OCI-LY3 (cell line): ENCODE data around the gene NLRC4.

Source experiments
- H2AFZ ChIP-seq: fragments of 200-600, 300-600 bp; shearing (Covaris generic); 2 replicates; pipeline ENCODE4 v1.6.0; 2014; ENCODE audit warnings: antibody characterized with exemption, low read depth, low read length
- H3K27ac ChIP-seq: fragments of 200-600, 300-600 bp; sonication (generic); 2 replicates; pipeline ENCODE4 v1.5.1; 2014; ENCODE audit warnings: mild to moderate bottlenecking, low read length, moderate library complexity, mixed read lengths
- H3K27me3 ChIP-seq: fragments of 200-600, 300-600 bp; sonication (generic); 2 replicates; pipeline ENCODE4 v1.6.1; 2014; ENCODE audit warnings: low read depth, low read length, mixed read lengths
- H3K36me3 ChIP-seq: fragments of 200-600, 300-600 bp; sonication (generic); replicated peaks from 2 replicates; pipeline ENCODE3; 2014; ENCODE audit warnings: low read depth, low read length, mixed read lengths
- H3K4me1 ChIP-seq: fragments of 300-600, 200-600 bp; sonication (generic); 2 replicates; pipeline ENCODE4 v1.6.1; 2014; ENCODE audit warnings: low read length, mixed read lengths
- H3K4me2 ChIP-seq: fragments of 200-600, 300-600 bp; sonication (generic); 2 replicates; pipeline ENCODE4 v1.6.1; 2014; ENCODE audit warnings: low read length, mixed read lengths
- H3K4me3 ChIP-seq: fragments of 300-600, 200-600 bp; sonication (generic); 2 replicates; pipeline ENCODE4 v1.5.1; 2014; ENCODE audit warnings: antibody characterized with exemption, mild to moderate bottlenecking, low read length, moderate library complexity
- H3K79me2 ChIP-seq: fragments of 300-600, 200-600 bp; shearing (Covaris generic); 2 replicates; pipeline ENCODE4 v1.6.1; 2014; ENCODE audit warnings: mild to moderate bottlenecking, low read length, mixed read lengths
- H3K9ac ChIP-seq: fragments of 300-600, 200-600 bp; shearing (Covaris generic); 2 replicates; pipeline ENCODE4 v1.6.0; 2014; ENCODE audit warnings: mild to moderate bottlenecking, low read length, moderate library complexity
- H3K9me3 ChIP-seq: fragments of 200-600, 300-600 bp; shearing (Covaris generic); 2 replicates; pipeline ENCODE4 v1.6.1; 2014; ENCODE audit warnings: low read length, mixed read lengths; ENCODE audit not compliant: insufficient read depth
- H4K20me1 ChIP-seq: fragments of 200-600, 300-600 bp; sonication (generic); 2 replicates; pipeline ENCODE4 v1.6.1; 2016; ENCODE audit warnings: low read length, mixed read lengths; ENCODE audit not compliant: insufficient read depth
- EZH2phosphoT487 ChIP-seq: fragments of 200-600 bp; shearing (Covaris generic); IDR thresholded peaks from 2 replicates; pipeline ENCODE4 v1.6.1; 2018; ENCODE audit warnings: antibody characterized with exemption, mixed run types, low read depth
- TF ChIP-seq, protein P1 (sequence below): fragments of 200-600, 300-600 bp; sonication (generic); IDR thresholded peaks from 2 replicates; pipeline ENCODE4 v1.5.1; 2014; ENCODE audit warnings: antibody characterized with exemption, low read length, low read depth

The NLRC4 gene

DNA sequence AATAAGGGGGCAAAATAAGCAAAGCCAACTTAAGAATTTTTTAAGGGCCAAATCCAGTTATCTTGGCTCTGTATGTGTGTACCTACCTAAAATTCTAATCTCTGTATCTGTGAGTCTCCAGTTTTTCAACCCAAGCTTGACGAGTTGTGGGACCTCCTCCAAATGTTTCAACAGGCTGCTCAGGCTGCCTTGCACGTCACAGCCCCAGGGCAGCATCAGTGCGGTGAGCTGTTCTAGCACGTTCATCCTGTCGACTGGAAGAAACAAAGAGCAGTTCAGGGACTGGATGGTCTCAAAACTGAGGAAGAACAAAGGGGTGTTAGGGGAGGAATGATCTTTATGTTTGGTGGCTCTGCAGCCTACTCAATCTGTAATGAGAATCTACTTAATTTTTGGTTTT, 29.4 kb downstream of the NLRC4 start:
- Histone ChIP-seq H3K27me3 (no peaks in the 10 kb centered on the region), H3K9me3 (no peaks in the 10 kb centered on the region), H3K36me3 (no peaks in the 10 kb centered on the region), H3K9ac (no peak overlapping the region), H3K4me3 (no peak overlapping the region), H4K20me1 (no peaks in the 10 kb centered on the region), H2AFZ (no peak overlapping the region), H3K27ac (no peak overlapping the region), H3K4me2 (no peak overlapping the region), H3K4me1 (no peaks in the 10 kb centered on the region), H3K79me2 (no peaks in the 10 kb centered on the region)
- TF ChIP-seq EZH2phosphoT487 = no peak
- TF ChIP-seq, protein P1, sequence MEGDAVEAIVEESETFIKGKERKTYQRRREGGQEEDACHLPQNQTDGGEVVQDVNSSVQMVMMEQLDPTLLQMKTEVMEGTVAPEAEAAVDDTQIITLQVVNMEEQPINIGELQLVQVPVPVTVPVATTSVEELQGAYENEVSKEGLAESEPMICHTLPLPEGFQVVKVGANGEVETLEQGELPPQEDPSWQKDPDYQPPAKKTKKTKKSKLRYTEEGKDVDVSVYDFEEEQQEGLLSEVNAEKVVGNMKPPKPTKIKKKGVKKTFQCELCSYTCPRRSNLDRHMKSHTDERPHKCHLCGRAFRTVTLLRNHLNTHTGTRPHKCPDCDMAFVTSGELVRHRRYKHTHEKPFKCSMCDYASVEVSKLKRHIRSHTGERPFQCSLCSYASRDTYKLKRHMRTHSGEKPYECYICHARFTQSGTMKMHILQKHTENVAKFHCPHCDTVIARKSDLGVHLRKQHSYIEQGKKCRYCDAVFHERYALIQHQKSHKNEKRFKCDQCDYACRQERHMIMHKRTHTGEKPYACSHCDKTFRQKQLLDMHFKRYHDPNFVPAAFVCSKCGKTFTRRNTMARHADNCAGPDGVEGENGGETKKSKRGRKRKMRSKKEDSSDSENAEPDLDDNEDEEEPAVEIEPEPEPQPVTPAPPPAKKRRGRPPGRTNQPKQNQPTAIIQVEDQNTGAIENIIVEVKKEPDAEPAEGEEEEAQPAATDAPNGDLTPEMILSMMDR = no peak

DNA sequence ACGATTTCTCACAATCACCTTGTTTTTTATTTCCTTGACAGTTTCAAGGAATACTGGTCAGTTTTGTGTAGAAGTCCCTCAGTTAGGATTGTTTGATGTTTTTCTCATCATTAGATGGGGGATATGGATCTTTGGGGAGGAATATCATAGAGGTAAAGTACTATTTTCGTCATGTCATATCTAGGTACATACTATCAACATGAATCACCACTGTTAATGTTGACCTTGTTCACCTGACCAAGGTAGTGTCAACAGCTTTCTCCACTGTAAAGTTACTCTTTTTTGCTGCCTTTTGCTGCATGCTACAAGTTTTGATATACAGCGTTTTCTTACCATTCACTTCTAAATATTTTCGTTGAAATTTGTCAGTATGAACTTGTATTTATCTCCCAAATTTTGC, 32.7 kb downstream of the NLRC4 start:
- Histone ChIP-seq H3K36me3 (no peaks in the 10 kb centered on the region), H3K27me3 (no peaks in the 10 kb centered on the region), H2AFZ (no peak overlapping the region), H3K4me1 (no peaks in the 10 kb centered on the region), H3K4me3 (no peak overlapping the region), H3K4me2 (no peak overlapping the region), H3K9me3 (no peaks in the 10 kb centered on the region), H3K9ac (no peak overlapping the region), H3K79me2 (no peaks in the 10 kb centered on the region), H4K20me1 (no peaks in the 10 kb centered on the region), H3K27ac (no peak overlapping the region)
- TF ChIP-seq, protein P1 = no peak
- no peak for TF ChIP-seq EZH2phosphoT487

DNA sequence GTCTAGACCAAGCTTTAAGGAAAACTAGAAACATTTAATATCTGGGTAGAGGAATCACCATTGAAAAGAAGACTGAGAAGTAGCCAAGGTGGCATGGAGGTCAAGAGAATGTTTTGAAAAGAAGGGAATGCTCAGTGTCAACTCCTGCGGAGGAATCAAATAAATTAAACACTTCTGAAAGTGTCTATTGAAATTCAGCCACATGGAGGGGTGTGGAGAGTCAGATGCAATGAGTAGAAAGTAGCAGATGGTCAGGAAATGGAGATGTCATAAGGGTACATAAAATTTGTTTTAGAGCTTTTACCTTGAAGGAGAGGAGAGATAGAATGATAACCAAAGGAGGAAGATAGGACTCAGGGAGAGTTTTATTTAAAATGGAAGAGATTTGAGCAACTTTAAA, 35.1 kb downstream of the NLRC4 start:
- Histone ChIP-seq H3K9me3 (no peaks in the 10 kb centered on the region), H3K9ac (no peak overlapping the region), H2AFZ (no peak overlapping the region), H3K4me2 (no peak overlapping the region), H3K27ac (no peak overlapping the region), H3K4me1 (no peaks in the 10 kb centered on the region), H4K20me1 (no peaks in the 10 kb centered on the region), H3K36me3 (no peaks in the 10 kb centered on the region), H3K27me3 (no peaks in the 10 kb centered on the region), H3K4me3 (no peak overlapping the region), H3K79me2 (no peaks in the 10 kb centered on the region)
- TF ChIP-seq EZH2phosphoT487 = no peak
- TF ChIP-seq, protein P1 = no peak

- peaks cover 3% of the 10 kb centered on the region for H3K36me3 ChIP-seq
- no peak overlapping the region for H3K4me3 ChIP-seq
- H3K9ac ChIP-seq = no peak overlapping the region
- H3K79me2 ChIP-seq = no peaks in the 10 kb centered on the region
- H3K9me3 ChIP-seq = no peaks in the 10 kb centered on the region
- no peak overlapping the region for H3K27ac ChIP-seq
- no peaks in the 10 kb centered on the region for H4K20me1 ChIP-seq
- no peaks in the 10 kb centered on the region for H3K27me3 ChIP-seq
- H2AFZ ChIP-seq = no peak overlapping the region
- TF ChIP-seq, protein P1 = no peak
- no peak for TF ChIP-seq EZH2phosphoT487
- H3K4me2 ChIP-seq = no peak overlapping the region
- H3K4me1 ChIP-seq = peaks cover 4% of the 10 kb centered on the region
These were observed 36.5 kb downstream of the NLRC4 start for GRCh38 chr2:32228181-32228580.
